Stomach smooth muscle (tissue), 2 donors: ENCODE results near the gene ACOT7.

ENCODE experiments used
- H3K27ac ChIP-seq: one replicate; pipeline ENCODE4 v1.7.0; 2013; ENCODE audit warnings: mild to moderate bottlenecking, low read length, inconsistent platforms
- H3K27me3 ChIP-seq, 2 donors: one replicate each; pipeline ENCODE4 v1.7.0; 2013; ENCODE audit warnings: low read length in 2 of 2; ENCODE audit not compliant: insufficient read depth in 2 of 2, control insufficient read depth in 1 of 2
- H3K36me3 ChIP-seq, 2 donors: one replicate each; pipeline ENCODE4 v1.7.0; 2013; ENCODE audit warnings: low read length in 2 of 2; ENCODE audit not compliant: control insufficient read depth in 2 of 2, insufficient read depth in 2 of 2
- H3K4me1 ChIP-seq: one replicate; pipeline ENCODE4 v1.7.0; 2013; ENCODE audit warnings: low read length; ENCODE audit not compliant: control insufficient read depth, insufficient read depth
- H3K4me3 ChIP-seq, 2 donors: one replicate each; pipeline ENCODE4 v1.7.0; 2013; ENCODE audit warnings: low read length in 2 of 2
- H3K9ac ChIP-seq, 2 donors: one replicate each; pipeline ENCODE4 v1.7.0; 2013; ENCODE audit warnings: low read length in 2 of 2, mild to moderate bottlenecking in 1 of 2
- H3K9me3 ChIP-seq, 2 donors: one replicate each; pipeline ENCODE4 v1.7.0; 2013; ENCODE audit warnings: low read length in 2 of 2; ENCODE audit not compliant: control insufficient read depth in 2 of 2
- donor health status: healthy.
- donor health status: Pancreatic carcinoma.

The ACOT7 gene

DNA sequence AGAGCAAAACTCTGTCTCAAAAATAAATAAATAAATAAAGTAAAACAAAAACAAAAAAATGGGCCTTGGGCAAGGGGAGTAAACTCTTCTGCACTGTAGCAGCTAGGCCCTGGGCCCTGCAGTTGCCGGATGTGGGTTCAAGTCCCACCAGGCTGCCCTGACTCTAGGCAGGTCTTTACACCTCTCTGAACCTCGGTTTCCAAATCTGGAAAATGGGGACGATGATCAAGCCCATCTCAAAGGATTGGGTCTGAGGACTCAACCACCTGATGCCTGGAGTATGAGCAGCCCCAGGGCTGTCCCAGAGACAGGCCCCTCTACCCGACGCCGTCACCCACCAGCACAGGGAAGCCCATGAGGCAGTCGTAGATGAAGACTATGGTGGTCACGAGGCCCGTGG is 140.2 kb downstream of the ACOT7 start:
- H3K36me3 ChIP-seq = peaks cover 0 to 2% of the 10 kb centered on the region in 2 donors
- no peak overlapping the region for H3K4me3 ChIP-seq
- H3K9me3 ChIP-seq = no peaks in the 10 kb centered on the region
- no peak overlapping the region for H3K27ac ChIP-seq
- peaks cover 21 to 28% of the 10 kb centered on the region in 2 donors for H3K27me3 ChIP-seq
- H3K9ac ChIP-seq = no peak overlapping the region
- H3K4me1 ChIP-seq = peaks cover 4% of the 10 kb centered on the region

DNA sequence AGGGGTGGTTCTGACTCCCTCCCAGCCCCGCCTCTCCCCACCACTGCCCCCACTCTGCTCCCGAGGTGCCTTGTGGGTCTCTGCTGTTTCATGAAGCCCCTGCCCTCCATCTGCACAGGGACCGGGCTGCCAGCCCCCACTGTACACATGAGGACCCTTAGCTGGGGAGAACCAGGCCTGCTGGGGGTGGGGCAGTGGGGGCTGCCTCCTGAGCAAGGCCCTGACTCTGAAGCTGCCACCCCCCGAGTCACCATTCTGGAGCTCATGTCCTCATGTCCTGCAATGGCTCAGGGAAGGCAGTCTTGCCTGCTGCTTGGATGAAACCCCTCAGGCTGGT is 141.2 kb downstream of the ACOT7 start:
- Histone ChIP-seq H3K27me3 (peaks cover 30 to 38% of the 10 kb centered on the region in 2 donors), H3K9ac (no peak overlapping the region), H3K4me3 (no peak overlapping the region), H3K9me3 (no peaks in the 10 kb centered on the region), H3K36me3 (peaks cover 0 to 2% of the 10 kb centered on the region in 2 donors), H3K27ac (no peak overlapping the region), H3K4me1 (peaks cover 4% of the 10 kb centered on the region)

DNA sequence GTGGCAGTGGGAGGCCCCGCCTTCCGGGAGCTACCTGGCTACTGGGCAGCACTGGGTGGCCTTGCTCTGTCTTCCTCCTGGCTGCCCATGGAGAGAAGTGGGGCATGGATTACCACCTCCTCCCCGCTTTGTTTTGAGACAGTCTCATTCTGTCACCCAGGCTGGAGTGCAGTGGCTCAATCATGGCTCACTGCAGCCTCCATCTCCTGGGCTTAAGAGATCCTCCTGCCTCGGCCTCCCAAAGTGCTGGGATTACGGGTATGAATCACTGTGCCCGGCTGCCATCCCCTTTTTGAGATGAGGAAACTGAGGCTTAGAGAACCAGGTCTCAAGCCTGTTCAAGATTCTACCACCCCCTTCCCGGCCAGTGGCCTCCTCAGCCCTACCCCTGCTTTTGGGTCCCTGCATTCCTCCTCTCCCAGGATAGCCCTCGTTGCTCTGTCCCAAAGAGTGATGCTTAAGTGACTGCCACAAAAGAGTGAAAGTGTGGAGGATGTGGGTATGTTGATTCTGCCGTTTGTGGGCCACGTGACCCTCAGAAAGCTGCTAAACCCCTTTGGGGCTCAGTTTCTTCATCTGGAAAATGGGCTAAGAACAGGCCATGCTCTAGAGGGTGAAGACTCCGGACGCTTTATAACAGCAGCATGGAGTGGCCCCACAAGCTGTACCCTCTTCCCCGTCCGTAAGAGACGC is 141.7 kb downstream of the ACOT7 start:
- no peak overlapping the region for H3K9ac ChIP-seq
- H3K4me3 ChIP-seq = no peak overlapping the region
- H3K27ac ChIP-seq = no peak overlapping the region
- peaks cover 4% of the 10 kb centered on the region for H3K4me1 ChIP-seq
- peaks cover 34 to 44% of the 10 kb centered on the region in 2 donors for H3K27me3 ChIP-seq
- no peaks in the 10 kb centered on the region for H3K9me3 ChIP-seq
- H3K36me3 ChIP-seq = peaks cover 0 to 2% of the 10 kb centered on the region in 2 donors

DNA sequence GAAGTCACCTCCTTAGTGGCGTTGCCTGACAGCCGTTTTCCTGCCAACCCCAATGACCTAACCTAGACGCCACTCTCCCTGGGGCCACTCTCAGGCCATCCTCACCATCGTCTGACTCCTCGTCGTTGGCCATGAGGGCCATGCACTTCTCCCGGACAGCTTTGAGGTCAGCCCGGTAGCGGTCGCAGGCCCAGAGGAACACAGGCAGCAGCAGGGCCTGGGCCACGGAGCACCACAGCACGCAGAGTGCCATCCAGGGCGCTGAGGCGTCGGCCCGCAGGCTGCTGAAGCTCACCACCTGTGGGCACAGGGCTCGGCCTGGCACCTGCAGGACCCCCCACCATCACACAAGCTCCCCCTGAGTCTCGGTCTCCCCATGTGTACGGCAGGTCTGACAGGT is 142.3 kb downstream of the ACOT7 start:
- H3K27me3 ChIP-seq = peaks cover 40 to 48% of the 10 kb centered on the region in 2 donors

DNA sequence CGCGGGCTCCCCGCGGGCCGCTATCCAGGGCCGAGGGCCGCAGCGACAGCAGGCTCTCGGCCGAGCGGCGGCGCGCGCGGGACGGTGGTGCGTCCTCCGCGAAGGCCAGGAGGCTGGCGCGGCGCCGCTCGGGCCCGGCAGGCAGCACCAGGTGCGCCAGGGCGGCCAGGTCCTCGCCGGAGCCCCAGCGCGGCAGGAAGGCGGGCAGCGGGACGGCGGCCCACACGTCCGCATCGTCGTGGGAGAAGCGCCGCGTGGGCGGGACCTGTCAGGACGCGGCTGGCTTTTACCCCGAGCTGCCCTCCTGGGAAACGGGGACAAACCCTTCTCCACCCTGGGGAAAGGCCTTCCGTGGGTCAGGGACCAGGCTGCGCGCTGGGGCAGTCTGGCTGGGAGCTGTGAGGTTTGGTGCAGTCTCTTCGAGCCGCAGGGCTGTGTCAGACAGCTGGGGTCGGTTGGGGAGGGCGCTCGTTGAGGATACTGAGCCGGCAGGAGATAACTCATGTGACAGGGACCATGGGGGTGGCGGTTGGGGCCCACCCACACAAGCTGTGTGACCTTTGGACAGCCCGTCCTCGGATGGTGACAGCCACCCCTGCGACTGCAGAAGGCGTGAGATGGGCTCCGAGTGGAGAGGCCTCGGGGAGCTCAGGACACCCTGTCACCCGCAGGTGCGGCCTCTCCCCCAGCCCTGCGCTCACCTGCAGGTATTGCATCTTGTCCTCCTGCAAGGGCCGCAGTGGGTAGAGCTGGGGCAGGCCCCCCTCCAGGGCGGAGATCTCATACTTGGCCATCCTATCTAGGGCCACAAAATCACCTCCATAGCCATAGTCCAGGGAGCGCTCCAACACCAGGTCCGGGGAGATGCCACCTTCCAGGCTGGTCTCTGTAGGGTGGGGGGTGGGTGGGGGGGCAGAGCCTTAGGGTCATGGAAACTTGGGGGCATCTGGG is 143.6 kb downstream of the ACOT7 start:
- no peak overlapping the region for H3K4me3 ChIP-seq
- no peaks in the 10 kb centered on the region for H3K9me3 ChIP-seq
- H3K4me1 ChIP-seq = peaks cover 17% of the 10 kb centered on the region
- H3K9ac ChIP-seq = no peak overlapping the region
- no peak overlapping the region for H3K27ac ChIP-seq
- peaks cover 46 to 57% of the 10 kb centered on the region in 2 donors for H3K27me3 ChIP-seq
- H3K36me3 ChIP-seq = peaks cover 0 to 2% of the 10 kb centered on the region in 2 donors

More for the DNA sequence above, 142.3 kb downstream of the ACOT7 start:
- Histone ChIP-seq H3K36me3 (peaks cover 0 to 2% of the 10 kb centered on the region in 2 donors), H3K27ac (no peak overlapping the region), H3K9me3 (no peaks in the 10 kb centered on the region), H3K4me1 (peaks cover 7% of the 10 kb centered on the region), H3K4me3 (no peak overlapping the region), H3K9ac (no peak overlapping the region)

DNA sequence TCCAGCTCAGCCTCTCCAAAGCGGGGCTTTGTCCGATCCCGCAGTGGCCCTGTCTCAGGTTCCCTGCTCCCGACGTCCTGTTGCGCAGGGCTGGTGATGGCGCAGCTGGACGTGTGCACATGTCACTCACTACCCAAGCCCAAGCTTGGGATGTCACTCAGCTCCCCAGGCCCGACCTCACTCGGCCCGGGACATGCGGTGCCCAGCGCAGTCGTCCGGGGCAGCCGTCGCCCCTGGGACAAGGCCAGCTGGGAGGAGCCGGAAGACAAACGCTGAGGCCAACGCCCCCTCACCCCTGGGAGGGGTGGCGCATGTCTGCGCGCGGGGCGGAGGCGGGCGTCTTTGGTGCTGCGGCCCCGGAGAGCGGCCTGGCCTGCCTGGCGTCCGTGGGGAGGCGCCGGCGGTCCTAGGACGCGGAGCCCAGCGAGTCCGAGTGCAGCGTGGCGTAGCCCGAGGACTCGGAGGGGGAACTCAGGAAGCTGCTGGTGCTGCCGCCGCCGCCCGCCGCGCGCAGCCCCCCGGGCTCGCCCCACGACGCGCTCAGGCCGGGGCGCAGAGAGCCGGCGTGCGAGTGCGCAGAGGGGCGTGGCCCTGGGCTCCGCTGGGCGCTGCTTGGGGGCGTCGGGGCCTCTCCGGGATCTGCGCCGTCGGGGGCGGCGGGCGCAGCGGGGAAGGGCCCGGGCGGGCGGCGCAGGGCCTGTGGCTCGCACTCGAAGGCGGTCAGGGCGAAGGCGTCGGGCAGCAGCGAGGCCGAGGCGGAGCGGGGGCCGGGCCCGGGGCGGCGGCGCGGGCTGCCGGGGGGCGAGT is 144.4 kb downstream of the ACOT7 start:
- no peak overlapping the region for H3K27ac ChIP-seq
- H3K9ac ChIP-seq = no peak overlapping the region
- H3K4me1 ChIP-seq = peaks cover 17% of the 10 kb centered on the region
- peaks cover 52 to 62% of the 10 kb centered on the region in 2 donors for H3K27me3 ChIP-seq
- H3K4me3 ChIP-seq = no peak overlapping the region
- H3K36me3 ChIP-seq = no peaks in the 10 kb centered on the region
- H3K9me3 ChIP-seq = no peaks in the 10 kb centered on the region

DNA sequence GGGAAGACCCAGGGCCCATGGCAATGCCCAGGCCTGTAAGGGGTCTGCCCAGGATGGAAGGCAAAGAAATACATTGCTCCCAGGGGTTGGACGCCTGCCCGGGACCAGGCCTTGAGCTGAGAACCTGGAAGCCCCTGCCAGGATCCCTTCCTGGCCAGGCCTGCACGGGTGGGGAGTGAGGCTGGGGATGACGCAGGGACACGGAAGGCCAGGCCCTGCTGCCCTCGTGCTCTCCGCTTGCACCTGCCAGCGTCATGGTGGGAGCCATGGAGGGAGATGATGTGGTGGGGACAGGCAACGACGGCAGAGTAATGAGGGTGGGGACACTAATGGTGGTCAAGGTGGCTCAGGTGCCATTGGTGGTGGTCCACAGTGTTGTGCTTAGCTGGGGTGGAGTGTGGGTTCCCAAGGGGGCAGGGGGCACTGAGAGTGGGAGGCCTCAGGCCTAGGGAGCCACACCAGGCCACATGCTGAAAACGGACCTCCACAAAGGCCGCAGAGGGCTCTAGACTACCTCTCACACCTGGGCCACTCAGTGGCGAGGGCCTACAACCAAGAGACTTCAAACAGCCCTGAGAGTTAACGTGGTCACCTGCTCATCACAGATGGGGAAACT is 145.3 kb downstream of the ACOT7 start:
- Histone ChIP-seq H3K27me3 (peaks cover 59 to 70% of the 10 kb centered on the region in 2 donors), H3K9ac (no peak overlapping the region)

DNA sequence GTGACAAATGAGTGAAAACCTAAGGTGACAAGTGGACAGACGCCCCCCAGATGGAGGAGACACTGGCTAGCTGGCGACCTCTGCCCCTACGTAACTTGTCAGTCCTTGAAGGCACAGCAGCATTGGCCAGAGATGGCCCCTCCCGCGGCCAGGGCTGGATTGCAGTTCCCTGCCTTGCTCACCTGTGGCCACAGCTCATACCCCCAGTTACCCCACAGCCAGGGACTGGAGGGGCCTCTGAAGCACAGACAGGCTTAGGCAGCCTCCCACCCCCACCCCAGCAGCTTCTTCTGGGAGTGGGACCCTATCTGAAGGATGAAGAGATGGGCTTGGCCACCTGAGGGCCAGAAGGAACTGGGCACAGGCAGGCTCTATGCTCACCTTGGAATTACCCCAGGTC is 145.9 kb downstream of the ACOT7 start:
- Histone ChIP-seq H3K4me1 (peaks cover 17% of the 10 kb centered on the region), H3K27me3 (peaks cover 65 to 77% of the 10 kb centered on the region in 2 donors), H3K27ac (no peak overlapping the region)

More for the DNA sequence above, 145.3 kb downstream of the ACOT7 start:
- Histone ChIP-seq H3K4me1 (peaks cover 17% of the 10 kb centered on the region), H3K27ac (no peak overlapping the region), H3K36me3 (no peaks in the 10 kb centered on the region), H3K9me3 (no peaks in the 10 kb centered on the region), H3K4me3 (no peak overlapping the region)

DNA sequence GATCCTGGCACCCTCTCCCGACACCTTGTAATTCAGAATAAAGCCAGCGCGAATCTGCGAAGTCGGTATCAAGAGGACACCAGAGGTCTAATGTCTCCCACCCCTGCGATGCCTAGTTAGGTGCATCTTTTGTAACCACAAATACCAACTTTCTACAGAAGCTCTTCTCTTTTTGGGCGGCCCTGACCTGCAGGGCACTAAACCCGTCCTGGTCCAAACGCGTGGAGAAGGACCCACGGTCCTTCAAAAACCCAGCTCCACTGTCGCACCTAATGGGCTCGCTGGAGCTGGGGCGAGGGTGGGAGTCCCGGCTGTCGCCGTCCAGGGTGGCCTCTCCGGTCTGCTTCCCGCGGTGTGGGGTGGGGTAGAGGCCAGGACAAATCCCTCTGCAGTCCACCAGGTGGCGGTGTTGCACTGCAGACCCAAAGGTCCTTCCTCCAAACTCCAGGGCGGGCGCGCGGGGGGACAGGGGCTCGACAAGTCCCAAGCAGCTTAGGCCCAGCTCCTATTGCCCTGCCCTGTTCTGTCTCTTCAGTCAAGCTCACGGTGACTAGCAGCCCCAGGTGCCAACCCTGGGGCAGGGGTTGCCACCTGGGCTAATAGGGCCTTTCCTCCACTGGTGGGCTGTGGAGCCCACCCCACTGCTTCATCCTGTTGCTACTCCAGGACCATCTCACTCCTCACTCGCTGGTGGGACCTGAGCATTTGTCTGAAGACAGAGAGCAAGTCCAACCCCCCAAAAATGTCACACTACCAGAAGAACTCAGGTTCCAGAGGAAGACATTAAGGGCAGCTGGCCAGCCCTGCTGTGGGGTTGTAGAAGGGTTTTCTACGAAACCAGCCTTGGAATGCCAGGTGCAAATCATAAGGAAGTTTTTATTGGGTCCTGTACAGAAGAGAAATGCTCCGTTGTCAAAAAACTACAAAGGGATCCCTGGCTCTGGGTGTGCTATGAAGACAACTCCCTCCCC is 146.8 kb downstream of the ACOT7 start:
- H3K4me3 ChIP-seq = no peak overlapping the region
- peaks cover 62 to 82% of the 10 kb centered on the region in 2 donors for H3K27me3 ChIP-seq
- H3K9me3 ChIP-seq = no peaks in the 10 kb centered on the region
- peaks cover 22% of the 10 kb centered on the region for H3K4me1 ChIP-seq
- H3K36me3 ChIP-seq = no peaks in the 10 kb centered on the region
- no peak overlapping the region for H3K9ac ChIP-seq
- H3K27ac ChIP-seq = no peak overlapping the region

More for the DNA sequence above, 145.9 kb downstream of the ACOT7 start:
- H3K9ac ChIP-seq = no peak overlapping the region
- no peaks in the 10 kb centered on the region for H3K36me3 ChIP-seq
- no peak overlapping the region for H3K4me3 ChIP-seq
- no peaks in the 10 kb centered on the region for H3K9me3 ChIP-seq
